HFFc6 (cell line): ENCODE measurements around the gene TSPAN32. TPM values are rescaled to one million over a fixed set of nuclear protein-coding genes. Genes with fewer than 3 reads are reported as not detected.

Experiments
- DNase-seq: peaks from one replicate; pipeline ENCODE4 v3.0.0-alpha.2; 2018
- H3K27ac Mint-ChIP-seq: 2 replicates; pipeline ENCODE4 v1.8.0; 2020; ENCODE audit warnings: mild to moderate bottlenecking, mixed read lengths
- H3K27me3 Mint-ChIP-seq: 2 replicates; pipeline ENCODE4 v1.8.0; 2021; ENCODE audit warnings: mild to moderate bottlenecking, moderate library complexity, mixed read lengths; ENCODE audit not compliant: insufficient read depth
- H3K36me3 Mint-ChIP-seq: 2 replicates; pipeline ENCODE4 v1.8.0; 2021; ENCODE audit warnings: low read depth, mixed read lengths
- H3K4me1 Mint-ChIP-seq: 2 replicates; pipeline ENCODE4 v1.8.0; 2020; ENCODE audit warnings: low read depth, mixed read lengths
- H3K4me3 Mint-ChIP-seq: 2 replicates; pipeline ENCODE4 v1.8.0; 2020; ENCODE audit warnings: mild to moderate bottlenecking, moderate library complexity, mixed read lengths
- H3K9me3 Mint-ChIP-seq: 2 replicates; pipeline ENCODE4 v1.8.0; 2020; ENCODE audit warnings: mild to moderate bottlenecking, mixed read lengths
- CTCF ChIP-seq: fragments of 200-600 bp; sonication (generic); IDR thresholded peaks from 2 replicates; pipeline ENCODE4 v1.5.0; 2021; ENCODE audit warnings: antibody characterized with exemption, mild to moderate bottlenecking
- long read RNA-seq: library from polyadenylated mRNA; unstranded; transcript quantifications from one replicate; pipeline ENCODE4 v2.0.0, GENCODE V29; 2019
- total RNA-seq, 6 experiments: library from RNA; stranded (reverse); fragmentation: NEBNext Ultra II Directional; extraction: Animal tissue kit (Norgen Biotek cat#: 25700); gene quantifications; 2 replicates in 1 of 6; 3 replicates in 5 of 6; pipeline ENCODE4 v1.2.3, GENCODE V29; 2021

The TSPAN32 gene
- not detected for total RNA-seq
- long read RNA-seq = 0 reads

GRCh38 chr11:2301631-2302305 is at the start of gene TSPAN32, which contains the start of gene C11orf21:
TSPAN32 (plus strand) TSS chr11:2302013; CDS start chr11:2302150, 137 bp downstream.
C11orf21 (minus strand) TSS chr11:2301918; CDS start chr11:2301808, 110 bp downstream.
- peaks cover 8% of the 10 kb centered on the region for H3K27me3 Mint-ChIP-seq
- no peak within 1 kb of the TSS for H3K27ac Mint-ChIP-seq
- H3K36me3 Mint-ChIP-seq = no peaks in the 10 kb centered on the region
- no peak for TF ChIP-seq CTCF
- H3K9me3 Mint-ChIP-seq = no peaks in the 10 kb centered on the region
- H3K4me1 Mint-ChIP-seq = peaks cover 14% of the 10 kb centered on the region
- no peak for DNase-seq
- H3K4me3 Mint-ChIP-seq = no peak within 1 kb of the TSS

GRCh38 chr11:2252018-2252417 is 49.8 kb upstream of the TSPAN32 start:
- DNase-seq = no peak
- Mint-ChIP-seq H3K36me3 (no peaks in the 10 kb centered on the region), H3K27me3 (peaks cover 20% of the 10 kb centered on the region), H3K4me3 (no peak overlapping the region), H3K9me3 (peaks cover 4% of the 10 kb centered on the region; the same call in 1 of the 2 replicates), H3K27ac (no peak overlapping the region), H3K4me1 (no peaks in the 10 kb centered on the region)
- no peak for TF ChIP-seq CTCF

- DNase-seq = no peak
- Mint-ChIP-seq H3K4me1 (no peaks in the 10 kb centered on the region), H3K9me3 (peaks cover 4% of the 10 kb centered on the region; the same call in 1 of the 2 replicates), H3K4me3 (no peak overlapping the region), H3K27me3 (peaks cover 24% of the 10 kb centered on the region), H3K27ac (no peak overlapping the region), H3K36me3 (no peaks in the 10 kb centered on the region)
- TF ChIP-seq CTCF = no peak
These were observed 45.4 kb upstream of the TSPAN32 start for GRCh38 chr11:2256293-2256913.

- no peaks in the 10 kb centered on the region for H3K4me1 Mint-ChIP-seq
- no peaks in the 10 kb centered on the region for H3K36me3 Mint-ChIP-seq
- H3K27ac Mint-ChIP-seq = no peak overlapping the region
- H3K27me3 Mint-ChIP-seq = peaks cover 24% of the 10 kb centered on the region
- no peak for TF ChIP-seq CTCF
- no peak for DNase-seq
- H3K4me3 Mint-ChIP-seq = no peak overlapping the region
- H3K9me3 Mint-ChIP-seq = peaks cover 4% of the 10 kb centered on the region; the same call in 1 of the 2 replicates
These were observed 44.7 kb upstream of the TSPAN32 start for GRCh38 chr11:2256951-2257700.

GRCh38 chr11:2258501-2259465 is 43.0 kb upstream of the TSPAN32 start:
- peaks cover 4% of the 10 kb centered on the region; the same call in 1 of the 2 replicates for H3K9me3 Mint-ChIP-seq
- H3K4me3 Mint-ChIP-seq = no peak overlapping the region
- DNase-seq = no peak
- TF ChIP-seq CTCF = no peak
- H3K36me3 Mint-ChIP-seq = no peaks in the 10 kb centered on the region
- no peak overlapping the region for H3K27ac Mint-ChIP-seq
- H3K27me3 Mint-ChIP-seq = peaks cover 23% of the 10 kb centered on the region
- no peaks in the 10 kb centered on the region for H3K4me1 Mint-ChIP-seq
